Lower lobe of right lung (tissue), 2 donors: ENCODE results near the gene GPC1. TPM values are rescaled to one million over a fixed set of nuclear protein-coding genes. Genes with fewer than 3 reads are reported as not detected.
A peak's percentile ranks its signal among the peaks of the same experiment; 100 is the strongest.

Source experiments
- ATAC-seq, 2 donors: fragments of 200-7000 bp; cut with Tn5 transposase; one replicate each; pipeline ENCODE4 v1.9.1; 2020 to 2022; ENCODE audit warnings: mild to moderate bottlenecking in 2 of 2, moderate library complexity in 2 of 2
- DNase-seq: peaks from one replicate; pipeline ENCODE4 v3.0.0-alpha.2; 2020
- H3K27ac ChIP-seq: fragments of 200-600 bp; one replicate; pipeline ENCODE4 v1.8.0; 2022
- H3K27me3 ChIP-seq: fragments of 200-600 bp; one replicate; pipeline ENCODE4 v1.8.0; 2022; ENCODE audit warnings: low read depth
- H3K36me3 ChIP-seq: fragments of 200-600 bp; one replicate; pipeline ENCODE4 v1.8.0; 2022; ENCODE audit warnings: mild to moderate bottlenecking
- H3K4me1 ChIP-seq: fragments of 200-600 bp; one replicate; pipeline ENCODE4 v1.8.0; 2022
- H3K4me3 ChIP-seq: fragments of 200-600 bp; one replicate; pipeline ENCODE4 v1.8.0; 2022; ENCODE audit warnings: mild to moderate bottlenecking
- H3K9me3 ChIP-seq: fragments of 200-600 bp; one replicate; pipeline ENCODE4 v1.8.0; 2022
- CTCF ChIP-seq: fragments of 200-600 bp; IDR thresholded peaks from one replicate; pipeline ENCODE4 v1.8.0; 2022; ENCODE audit warnings: antibody characterized with exemption, mild to moderate bottlenecking
- intact Hi-C: fragments of 100-400 bp; cut with DNase I; formaldehyde crosslinking; loops from one replicate; pipeline ENCODE4 v1.11.0; 2022
- total RNA-seq: library from RNA; stranded (reverse); fragmentation: NEBNext Ultra II Directional; extraction: Animal tissue kit (Norgen Biotek cat#: 25700); gene quantifications from one replicate; pipeline ENCODE4 v1.2.1, GENCODE V29; 2021
- donor health status: DM: no; HTN: yes; CAD: no; lungs with severe emphysema.

GPC1 gene
- total RNA-seq, 1 donor from 2014 or later = 14.7 TPM

GRCh38 chr2:240392084-240392947, 43.1 kb upstream of the GPC1 start:
- H3K27ac ChIP-seq = no peak overlapping the region
- no peak overlapping the region for H3K4me3 ChIP-seq
- peaks cover 4% of the 10 kb centered on the region for H3K4me1 ChIP-seq
- no peak for TF ChIP-seq CTCF
- H3K36me3 ChIP-seq = no peaks in the 10 kb centered on the region
- ATAC-seq (no peak), DNase-seq (peak; percentile 41)
- no peaks in the 10 kb centered on the region for H3K9me3 ChIP-seq
- H3K27me3 ChIP-seq = no peaks in the 10 kb centered on the region
- intact Hi-C loops = no loop called here

- DNase-seq (peak; percentile 24), ATAC-seq (no peak)
- intact Hi-C loops = no loop called here
- TF ChIP-seq CTCF = no peak
- H3K27ac ChIP-seq = no peak overlapping the region
- no peaks in the 10 kb centered on the region for H3K27me3 ChIP-seq
- H3K36me3 ChIP-seq = no peaks in the 10 kb centered on the region
- no peaks in the 10 kb centered on the region for H3K9me3 ChIP-seq
- H3K4me1 ChIP-seq = no peaks in the 10 kb centered on the region
- H3K4me3 ChIP-seq = no peak overlapping the region
Measured at GRCh38 chr2:240392948-240393830, 42.3 kb upstream of the GPC1 start.

GRCh38 chr2:240393831-240394410, 41.5 kb upstream of the GPC1 start:
- no peaks in the 10 kb centered on the region for H3K36me3 ChIP-seq
- no peak for ATAC-seq
- TF ChIP-seq CTCF = no peak
- no peaks in the 10 kb centered on the region for H3K9me3 ChIP-seq
- no peak overlapping the region for H3K4me3 ChIP-seq
- intact Hi-C loops = no loop called here
- no peaks in the 10 kb centered on the region for H3K27me3 ChIP-seq
- no peaks in the 10 kb centered on the region for H3K4me1 ChIP-seq
- no peak overlapping the region for H3K27ac ChIP-seq
- DNase-seq = no peak

GRCh38 chr2:240394549-240394948, 40.9 kb upstream of the GPC1 start:
- ATAC-seq (no peak), DNase-seq (no peak)
- H3K4me1 ChIP-seq = no peaks in the 10 kb centered on the region
- intact Hi-C loops = no loop called here
- H3K27me3 ChIP-seq = no peaks in the 10 kb centered on the region
- H3K27ac ChIP-seq = no peak overlapping the region
- no peak overlapping the region for H3K4me3 ChIP-seq
- no peak for TF ChIP-seq CTCF
- no peaks in the 10 kb centered on the region for H3K36me3 ChIP-seq
- no peaks in the 10 kb centered on the region for H3K9me3 ChIP-seq

GRCh38 chr2:240395448-240395847, 40.0 kb upstream of the GPC1 start:
- intact Hi-C loops = no loop called here
- H3K4me1 ChIP-seq = no peaks in the 10 kb centered on the region
- H3K36me3 ChIP-seq = no peaks in the 10 kb centered on the region
- H3K4me3 ChIP-seq = no peak overlapping the region
- DNase-seq (no peak), ATAC-seq (no peak)
- H3K27ac ChIP-seq = no peak overlapping the region
- H3K27me3 ChIP-seq = peaks cover 6% of the 10 kb centered on the region
- no peak for TF ChIP-seq CTCF
- H3K9me3 ChIP-seq = no peaks in the 10 kb centered on the region
